PC-9 (cell line): ENCODE data around the gene INTS13. TPM values are rescaled to one million over a fixed set of nuclear protein-coding genes. Genes with fewer than 3 reads are reported as not detected.

ENCODE experiments used
- BruUV-seq: library from RNA; stranded (reverse); fragments of 400-500 nt; replicated peaks from 2 replicates; lab custom pipeline; 2021; lab: Mats Ljungman, UMichigan
- CTCF ChIA-PET: fragments of 300-600 bp; sonication (Branson Sonifier 250); formaldehyde crosslinking; loops from one replicate; lab custom pipeline; 2022; ENCODE audit warnings: antibody characterized with exemption; lab: Charles Lee
- POLR2A ChIA-PET: fragments of 300-600 bp; sonication (Branson Sonifier 250); formaldehyde crosslinking; loops from one replicate; lab custom pipeline; 2022; ENCODE audit warnings: antibody characterized with exemption; ENCODE audit not compliant: unreplicated experiment; lab: Charles Lee
- DNase-seq, 2 experiments: peaks; one replicate each; pipeline versions ENCODE4 v3.0.0 to v3.0.0-alpha.2; 2015 to 2022; ENCODE audit warnings: mixed read lengths in 1 of 2
- H2AFZ ChIP-seq: fragments of 200-600 bp; sonication (generic); 2 replicates; pipeline ENCODE4 v1.8.1; 2017; ENCODE audit warnings: antibody characterized with exemption
- H3F3A ChIP-seq: fragments of 200-600 bp; sonication (generic); 2 replicates; pipeline ENCODE4 v1.8.1; 2017; ENCODE audit warnings: antibody characterized with exemption, mild to moderate bottlenecking, low read depth; ENCODE audit not compliant: insufficient read depth
- H3K27ac ChIP-seq: fragments of 200-600 bp; sonication (generic); 2 replicates; pipeline ENCODE4 v1.6.1; 2016; ENCODE audit warnings: mixed run types
- H3K27me3 ChIP-seq: fragments of 200-600 bp; sonication (generic); 2 replicates; pipeline ENCODE4 v1.6.1; 2016; ENCODE audit warnings: low read depth, mixed run types; ENCODE audit not compliant: insufficient read depth
- H3K36me3 ChIP-seq: fragments of 200-600 bp; sonication (generic); 2 replicates; pipeline ENCODE4 v1.6.1; 2016; ENCODE audit warnings: low read depth, mixed run types
- H3K4me1 ChIP-seq: fragments of 200-600 bp; sonication (generic); replicated peaks from 2 replicates; pipeline ENCODE4 v1.6.1; 2016; ENCODE audit warnings: mixed run types; ENCODE audit not compliant: insufficient read depth
- H3K4me2 ChIP-seq: fragments of 200-600 bp; sonication (generic); 2 replicates; pipeline ENCODE4 v1.6.1; 2017; ENCODE audit warnings: mixed run types
- H3K4me3 ChIP-seq: fragments of 200-600 bp; sonication (generic); 2 replicates; pipeline ENCODE4 v1.6.1; 2016; ENCODE audit warnings: mixed run types
- H3K79me2 ChIP-seq: fragments of 200-600 bp; sonication (generic); 2 replicates; pipeline ENCODE4 v1.6.1; 2017; ENCODE audit warnings: low read depth, mixed run types
- H3K9me2 ChIP-seq: fragments of 200-600 bp; sonication (generic); 2 replicates; pipeline ENCODE4 v1.8.1; 2017; ENCODE audit warnings: mild to moderate bottlenecking; ENCODE audit not compliant: insufficient read depth
- H3K9me3 ChIP-seq: fragments of 200-600 bp; sonication (generic); 2 replicates; pipeline ENCODE4 v1.8.1; 2016; ENCODE audit warnings: low read depth; ENCODE audit not compliant: insufficient read depth
- H4K20me1 ChIP-seq: fragments of 200-600 bp; sonication (generic); 2 replicates; pipeline ENCODE4 v1.8.1; 2017; ENCODE audit not compliant: insufficient read depth
- EZH2 ChIP-seq: fragments of 200-600 bp; sonication (generic); IDR thresholded peaks from 2 replicates; pipeline ENCODE4 v1.8.0; 2017; ENCODE audit warnings: antibody characterized with exemption, low read depth
- intact Hi-C: fragments of 100-400 bp; cut with micrococcal nuclease; formaldehyde crosslinking; loops from one replicate; pipeline ENCODE4 v1.10.0; 2022; ENCODE audit not compliant: unreplicated experiment
- total RNA-seq: library from RNA; stranded (reverse); gene quantifications from 2 replicates; pipeline ENCODE4 v1.2.3, GENCODE V29; 2021
- TF ChIP-seq, protein P1 (sequence below): fragments of 200-600 bp; sonication (generic); conservative IDR thresholded peaks from 2 replicates; pipeline ENCODE4 v1.6.1; 2017; ENCODE audit warnings: mixed run types, antibody characterized with exemption, mild to moderate bottlenecking, moderate library complexity

INTS13 gene
- total RNA-seq, 1 experiment from 2014 or later: 40.8 TPM

DNA sequence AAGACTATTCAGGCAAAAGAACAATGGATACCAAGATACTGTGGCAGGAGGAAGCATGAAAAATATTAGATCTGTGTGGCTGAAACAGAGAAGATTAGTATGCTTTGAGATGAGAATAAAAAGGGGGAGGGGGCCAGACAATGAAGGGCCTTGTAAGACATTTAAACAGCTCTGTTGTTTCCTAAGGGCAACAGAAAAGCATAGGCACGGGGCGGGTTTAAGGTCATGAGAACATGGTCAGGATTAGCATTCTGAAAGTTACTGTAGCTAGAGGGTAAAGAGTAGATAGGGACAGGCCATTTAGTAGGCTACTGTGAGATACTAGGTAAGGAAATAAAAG is 18.6 kb downstream of the INTS13 start:
- Histone ChIP-seq H3K9me3 (no peaks in the 10 kb centered on the region), H3K27ac (no peak overlapping the region), H2AFZ (no peak overlapping the region), H3K79me2 (no peaks in the 10 kb centered on the region), H3F3A (0 out of 2 replicates have a peak, but pooled peaks cover 11% of the 10 kb centered on the region), H3K4me3 (no peak overlapping the region), H3K27me3 (no peaks in the 10 kb centered on the region), H3K9me2 (no peaks in the 10 kb centered on the region), H4K20me1 (no peaks in the 10 kb centered on the region), H3K36me3 (peaks cover 22% of the 10 kb centered on the region), H3K4me1 (no peaks in the 10 kb centered on the region), H3K4me2 (no peak overlapping the region)
- no peak for DNase-seq
- intact Hi-C loops: no loop called here
- TF ChIP-seq EZH2: no peak
- TF ChIP-seq, protein P1, sequence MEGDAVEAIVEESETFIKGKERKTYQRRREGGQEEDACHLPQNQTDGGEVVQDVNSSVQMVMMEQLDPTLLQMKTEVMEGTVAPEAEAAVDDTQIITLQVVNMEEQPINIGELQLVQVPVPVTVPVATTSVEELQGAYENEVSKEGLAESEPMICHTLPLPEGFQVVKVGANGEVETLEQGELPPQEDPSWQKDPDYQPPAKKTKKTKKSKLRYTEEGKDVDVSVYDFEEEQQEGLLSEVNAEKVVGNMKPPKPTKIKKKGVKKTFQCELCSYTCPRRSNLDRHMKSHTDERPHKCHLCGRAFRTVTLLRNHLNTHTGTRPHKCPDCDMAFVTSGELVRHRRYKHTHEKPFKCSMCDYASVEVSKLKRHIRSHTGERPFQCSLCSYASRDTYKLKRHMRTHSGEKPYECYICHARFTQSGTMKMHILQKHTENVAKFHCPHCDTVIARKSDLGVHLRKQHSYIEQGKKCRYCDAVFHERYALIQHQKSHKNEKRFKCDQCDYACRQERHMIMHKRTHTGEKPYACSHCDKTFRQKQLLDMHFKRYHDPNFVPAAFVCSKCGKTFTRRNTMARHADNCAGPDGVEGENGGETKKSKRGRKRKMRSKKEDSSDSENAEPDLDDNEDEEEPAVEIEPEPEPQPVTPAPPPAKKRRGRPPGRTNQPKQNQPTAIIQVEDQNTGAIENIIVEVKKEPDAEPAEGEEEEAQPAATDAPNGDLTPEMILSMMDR: no peak
- ChIA-PET POLR2A (no interaction called here), CTCF (interaction anchor here (0.6 kb wide), 1 partner anchor 382 kb away, joined by 3 read pairs; no protein-coding TSS in a partner anchor)
- BruUV-seq: no TSS peak

DNA sequence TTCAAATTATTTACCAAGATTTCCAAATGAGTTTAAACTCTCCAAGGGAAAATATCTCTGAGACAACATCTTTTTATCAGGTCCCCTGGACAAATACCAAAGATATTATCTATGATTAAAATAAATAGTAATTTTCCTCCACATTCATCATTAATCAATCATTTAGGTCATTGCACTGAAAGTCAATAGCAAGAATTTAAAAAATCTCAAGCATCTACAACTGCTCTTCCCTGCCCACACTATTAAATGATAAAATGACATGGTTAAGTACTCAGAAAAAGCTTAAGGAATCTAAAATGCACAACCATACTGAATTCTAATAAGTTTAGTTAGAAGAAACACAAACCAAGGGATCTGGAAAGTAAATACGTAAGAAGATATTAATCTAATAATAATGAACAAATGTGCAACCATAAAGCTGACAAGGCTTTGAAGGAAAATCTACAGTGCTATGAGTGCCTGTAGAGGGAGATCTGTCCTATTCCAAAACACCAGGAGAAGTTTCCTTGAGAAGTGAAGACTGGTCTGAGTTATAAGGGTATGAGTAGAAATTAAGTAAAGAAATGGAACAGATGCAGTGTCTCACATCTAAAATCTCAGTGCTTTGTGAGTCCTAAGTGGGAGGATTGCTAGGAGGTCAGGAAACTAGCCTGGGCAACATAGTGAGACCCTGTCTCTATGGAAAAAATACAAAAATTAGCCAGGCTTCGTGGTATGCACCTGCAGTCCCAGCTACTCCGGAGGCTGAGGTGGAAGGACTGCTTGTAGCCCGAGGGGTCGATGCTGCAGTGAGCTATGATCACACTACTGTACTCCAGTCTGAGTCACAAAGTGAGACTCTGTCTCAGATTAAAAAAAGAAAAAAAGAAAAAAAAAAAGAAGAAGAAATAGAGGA is 19.2 kb downstream of the INTS13 start:
- BruUV-seq: no TSS peak

DNA sequence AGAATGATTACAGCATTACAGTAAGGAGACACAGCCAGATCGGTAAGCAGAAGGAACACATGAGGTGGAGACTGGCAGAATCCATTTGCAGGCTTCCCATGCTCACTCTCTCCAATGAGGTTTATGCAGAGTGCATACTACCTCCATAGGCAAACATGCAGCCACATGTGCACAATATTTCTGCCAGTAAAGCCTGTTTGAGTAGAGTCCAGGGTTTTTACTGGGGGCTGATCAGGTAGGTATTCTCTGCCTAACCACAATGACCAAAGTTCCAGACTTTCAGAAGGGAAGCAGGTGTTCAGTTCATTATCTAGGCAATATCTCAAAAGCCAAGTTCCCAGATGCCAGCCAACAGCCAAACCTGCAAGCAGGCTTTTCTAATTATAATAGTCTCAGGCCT is 31.1 kb downstream of the INTS13 start:
- intact Hi-C loops: no loop called here
- ChIA-PET CTCF (no interaction called here), POLR2A (no interaction called here)
- no peaks in the 10 kb centered on the region for H3F3A ChIP-seq
- peaks cover 53% of the 10 kb centered on the region for H3K36me3 ChIP-seq
- H3K27me3 ChIP-seq: no peaks in the 10 kb centered on the region
- H3K27ac ChIP-seq: no peak overlapping the region
- TF ChIP-seq, protein P1: no peak
- TF ChIP-seq EZH2: no peak
- H3K79me2 ChIP-seq: no peaks in the 10 kb centered on the region
- H3K9me3 ChIP-seq: no peaks in the 10 kb centered on the region
- DNase-seq: no peak
- no peak overlapping the region for H2AFZ ChIP-seq
- no peaks in the 10 kb centered on the region for H3K9me2 ChIP-seq
- no peak overlapping the region for H3K4me2 ChIP-seq
- H3K4me3 ChIP-seq: no peak overlapping the region
- no peaks in the 10 kb centered on the region; the same call in 1 of the 2 replicates for H4K20me1 ChIP-seq
- no TSS peak for BruUV-seq
- H3K4me1 ChIP-seq: no peaks in the 10 kb centered on the region

More for the DNA sequence above, 19.2 kb downstream of the INTS13 start:
- no peak for TF ChIP-seq EZH2
- TF ChIP-seq, protein P1: 0 out of 2 replicates have a peak, but pooled peaks have one; percentile 30
- Histone ChIP-seq H4K20me1 (no peaks in the 10 kb centered on the region), H2AFZ (no peak overlapping the region), H3F3A (0 out of 2 replicates have a peak, but pooled peaks cover 11% of the 10 kb centered on the region), H3K9me2 (no peaks in the 10 kb centered on the region), H3K4me3 (no peak overlapping the region), H3K9me3 (no peaks in the 10 kb centered on the region), H3K36me3 (peaks cover 20% of the 10 kb centered on the region), H3K27ac (peak overlapping the region; percentile 20; the same call in 1 of the 2 replicates), H3K4me1 (no peaks in the 10 kb centered on the region), H3K27me3 (no peaks in the 10 kb centered on the region), H3K79me2 (no peaks in the 10 kb centered on the region), H3K4me2 (no peak overlapping the region)
- peak in 1 of 2 experiments; percentile 37 for DNase-seq
- intact Hi-C loops: no loop called here
- ChIA-PET CTCF (interaction anchor here (0.6 kb wide), 1 partner anchor 87 kb away, joined by 3 read pairs; no protein-coding TSS in a partner anchor), POLR2A (no interaction called here)
